Gastroesophageal sphincter (tissue), 3 donors: ENCODE measurements around the gene IL18R1.

Experiments
- EP300 ChIP-seq: sonication (generic); formaldehyde crosslinking; IDR thresholded peaks from one replicate; pipeline ENCODE4 v1.6.1; 2017; ENCODE audit warnings: antibody characterized with exemption, mild to moderate bottlenecking
- TF ChIP-seq, protein P1 (sequence below), 4 experiments: fragments of 200-600 bp in 2 of 4; fragments of 450-650 bp in 2 of 4; sonication (generic) in 1 of 4; IDR thresholded peaks; one replicate each; pipeline ENCODE4 v1.5.1; 2017 to 2019; ENCODE audit warnings: antibody characterized with exemption in 4 of 4, mild to moderate bottlenecking in 2 of 4, moderate library complexity in 2 of 4

DNA sequence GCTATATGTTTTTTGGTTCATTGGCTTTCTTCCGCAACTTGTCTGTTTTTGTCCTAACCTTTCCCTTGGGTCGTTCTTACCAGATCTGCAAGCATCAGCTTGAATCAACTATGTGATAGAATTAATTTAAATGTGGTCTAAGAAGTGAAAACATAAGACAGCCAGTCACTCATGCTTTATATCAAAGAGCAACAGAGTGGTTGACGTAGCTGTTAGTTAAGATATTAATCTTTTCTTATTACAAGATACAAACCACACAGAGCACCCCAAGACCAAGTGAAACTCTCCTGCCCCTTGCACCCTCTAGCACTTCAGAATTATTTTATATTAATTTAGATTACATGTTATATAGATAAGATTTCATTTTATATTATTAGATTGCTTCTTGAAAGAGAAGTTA lies 82.5 kb downstream of the IL18R1 start:
- TF ChIP-seq, protein P1, sequence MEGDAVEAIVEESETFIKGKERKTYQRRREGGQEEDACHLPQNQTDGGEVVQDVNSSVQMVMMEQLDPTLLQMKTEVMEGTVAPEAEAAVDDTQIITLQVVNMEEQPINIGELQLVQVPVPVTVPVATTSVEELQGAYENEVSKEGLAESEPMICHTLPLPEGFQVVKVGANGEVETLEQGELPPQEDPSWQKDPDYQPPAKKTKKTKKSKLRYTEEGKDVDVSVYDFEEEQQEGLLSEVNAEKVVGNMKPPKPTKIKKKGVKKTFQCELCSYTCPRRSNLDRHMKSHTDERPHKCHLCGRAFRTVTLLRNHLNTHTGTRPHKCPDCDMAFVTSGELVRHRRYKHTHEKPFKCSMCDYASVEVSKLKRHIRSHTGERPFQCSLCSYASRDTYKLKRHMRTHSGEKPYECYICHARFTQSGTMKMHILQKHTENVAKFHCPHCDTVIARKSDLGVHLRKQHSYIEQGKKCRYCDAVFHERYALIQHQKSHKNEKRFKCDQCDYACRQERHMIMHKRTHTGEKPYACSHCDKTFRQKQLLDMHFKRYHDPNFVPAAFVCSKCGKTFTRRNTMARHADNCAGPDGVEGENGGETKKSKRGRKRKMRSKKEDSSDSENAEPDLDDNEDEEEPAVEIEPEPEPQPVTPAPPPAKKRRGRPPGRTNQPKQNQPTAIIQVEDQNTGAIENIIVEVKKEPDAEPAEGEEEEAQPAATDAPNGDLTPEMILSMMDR (IDR thresholded peaks at IDR 0.05) = no peak
- TF ChIP-seq EP300 = no peak
